Activated naive CD8-positive, alpha-beta T cell treated with anti-CD3 and anti-CD28 coated beads, Interleukin-2, amount 50 U/mL, for 16 hours (primary cell): ENCODE measurements around the gene CABP1.
"Not testable (repeated sequence)": the region's sequence is repeated elsewhere in the genome, so short reads cannot be mapped to it uniquely, and the experiment has no call there.

ENCODE experiments used
- DNase-seq: peaks from one replicate; pipeline ENCODE4 v3.0.0-alpha.2; 2020; ENCODE audit warnings: low read depth, low spot score

The CABP1 gene

GRCh38 chr12:120668091-120668867 is 27.9 kb downstream of the CABP1 start:
- DNase-seq, result no peak

- no peak for DNase-seq
These were observed 28.7 kb downstream of the CABP1 start for GRCh38 chr12:120668868-120669840.

GRCh38 chr12:120670237-120670636 is 29.8 kb downstream of the CABP1 start:
- not testable (repeated sequence) for DNase-seq

GRCh38 chr12:120670667-120671066 is 30.2 kb downstream of the CABP1 start:
- DNase-seq, result no peak

DNA sequence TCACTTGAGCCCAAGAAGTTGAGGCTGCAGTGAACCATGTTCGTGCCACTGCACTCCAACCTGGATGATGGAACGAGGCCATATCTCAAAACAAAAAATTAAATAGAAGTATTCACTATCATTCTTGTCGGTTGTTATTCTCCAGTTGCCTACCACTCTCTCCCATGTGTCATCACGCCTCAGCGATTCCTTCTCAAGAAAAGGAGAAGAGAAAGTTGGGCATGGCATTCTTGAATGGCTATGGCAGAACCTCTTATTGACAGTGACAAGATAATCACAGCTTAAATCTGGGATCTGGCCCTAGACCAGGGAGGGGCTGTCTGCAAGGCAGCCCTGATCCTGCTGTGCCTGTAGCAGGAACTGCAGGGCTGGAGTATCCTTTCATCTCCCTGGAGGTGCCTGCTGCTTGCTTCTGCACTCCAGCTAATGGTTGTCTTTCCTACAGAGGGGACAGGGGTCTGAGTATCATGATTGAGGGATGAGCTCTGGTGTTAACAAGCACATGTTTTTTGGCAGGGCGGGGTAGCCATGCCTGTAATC is 33.7 kb downstream of the CABP1 start:
- DNase-seq, result no peak

- DNase-seq, result no peak
These were observed 37.5 kb downstream of the CABP1 start for GRCh38 chr12:120677765-120678473.

DNA sequence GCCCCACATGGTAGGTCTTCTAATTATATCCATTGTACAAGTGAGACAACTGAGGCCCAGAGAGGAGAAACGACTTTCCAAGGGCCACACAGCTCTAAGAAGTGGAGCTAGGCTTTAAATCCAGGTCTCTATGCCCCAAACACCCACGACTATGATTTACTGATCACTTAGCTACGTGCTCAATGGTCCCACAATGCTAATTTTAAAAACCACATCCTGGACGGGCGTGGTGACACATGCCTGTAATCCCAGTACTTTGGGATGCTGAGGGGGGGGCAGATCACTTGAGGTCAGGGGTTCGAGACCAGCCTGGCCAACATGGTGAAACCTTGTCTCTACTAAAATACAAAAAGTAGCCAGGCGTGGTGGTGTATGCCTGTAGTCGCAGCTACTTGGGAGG is 38.1 kb downstream of the CABP1 start:
- DNase-seq, result no peak

DNA sequence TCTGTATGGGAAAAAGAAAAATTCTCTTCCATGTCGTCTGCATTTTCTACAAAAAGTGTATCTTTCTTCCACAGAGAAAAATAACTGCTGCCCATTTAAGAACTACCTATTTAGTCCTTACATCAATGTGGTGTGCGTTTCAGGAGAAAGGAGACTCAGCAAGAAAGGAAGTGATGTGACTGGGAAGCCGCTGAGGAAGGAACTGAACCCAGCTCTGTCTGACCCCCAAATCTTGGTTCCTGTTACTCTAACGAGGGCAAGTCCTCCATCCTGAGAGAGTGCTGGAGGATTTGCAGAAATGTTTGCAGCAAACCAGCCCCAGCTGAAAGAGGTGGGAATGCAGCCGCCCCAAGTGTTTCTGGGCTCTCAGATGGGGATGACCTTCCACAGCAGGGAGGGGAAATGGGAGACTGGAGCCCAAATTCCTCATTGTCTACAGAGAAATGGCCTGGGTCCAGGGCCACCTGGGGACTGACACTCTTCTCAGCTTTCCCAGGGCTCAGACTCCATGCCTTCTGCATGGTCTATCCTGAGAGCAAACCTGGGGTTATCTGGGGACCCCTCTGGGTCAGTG is 39.8 kb downstream of the CABP1 start:
- DNase-seq, result no peak

- DNase-seq, result no peak
These were observed 44.1 kb downstream of the CABP1 start for GRCh38 chr12:120684523-120684932.

GRCh38 chr12:120685522-120685921 is 45.1 kb downstream of the CABP1 start:
- DNase-seq, result no peak

- DNase-seq, result peak; percentile 91
These were observed 45.8 kb downstream of the CABP1 start for GRCh38 chr12:120686151-120686689.

DNA sequence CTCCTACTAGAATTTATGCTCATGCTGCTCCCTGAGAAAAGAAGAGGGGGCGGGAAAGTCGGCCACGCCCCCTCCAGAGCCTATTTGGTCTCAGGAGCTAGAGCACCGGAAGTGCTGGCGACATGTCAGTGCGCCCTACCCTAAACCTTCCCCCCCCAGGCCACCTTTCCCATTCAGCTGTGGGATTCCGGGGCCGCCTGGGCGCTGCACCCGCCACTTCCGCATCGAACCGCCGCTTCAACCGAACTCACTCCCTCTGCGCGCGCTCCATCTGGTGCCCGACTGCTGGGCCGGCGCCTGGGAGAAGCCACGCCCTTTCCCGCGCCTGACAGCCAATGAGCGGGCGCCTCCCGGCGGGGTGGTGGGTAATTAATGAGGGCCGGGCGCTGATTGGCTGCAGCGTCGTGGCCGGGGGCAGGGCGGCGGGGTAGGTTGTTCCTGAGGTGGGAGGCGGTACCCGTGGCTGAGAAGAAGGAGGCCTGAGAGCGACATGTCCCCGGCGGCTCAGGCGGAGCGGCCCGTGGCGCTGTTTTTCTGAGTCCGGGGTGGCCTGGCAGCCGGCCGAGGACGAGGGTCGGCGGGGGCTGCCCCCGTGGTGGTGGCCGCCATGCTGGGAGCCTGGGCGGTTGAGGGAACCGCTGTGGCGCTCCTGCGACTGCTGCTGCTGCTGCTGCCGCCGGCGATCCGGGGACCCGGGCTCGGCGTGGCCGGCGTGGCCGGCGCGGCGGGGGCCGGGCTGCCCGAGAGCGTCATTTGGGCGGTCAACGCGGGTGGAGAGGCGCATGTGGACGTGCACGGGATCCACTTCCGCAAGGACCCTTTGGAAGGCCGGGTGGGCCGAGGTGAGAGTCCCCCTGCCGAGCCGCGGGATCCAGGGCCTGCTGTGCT is 46.5 kb downstream of the CABP1 start, which contains the start of gene MLEC:
MLEC (plus strand) TSS at position 460 of the 888 bp plus-strand sequence; CDS start at position 608, 148 bp downstream.
- peak; percentile 97 for DNase-seq

- DNase-seq, result no peak
These were observed 47.3 kb downstream of the CABP1 start for GRCh38 chr12:120687578-120688289.

- DNase-seq, result no peak
These were observed 48.2 kb downstream of the CABP1 start for GRCh38 chr12:120688527-120689071.

GRCh38 chr12:120689397-120690082 is 49.1 kb downstream of the CABP1 start:
- DNase-seq, result no peak

DNA sequence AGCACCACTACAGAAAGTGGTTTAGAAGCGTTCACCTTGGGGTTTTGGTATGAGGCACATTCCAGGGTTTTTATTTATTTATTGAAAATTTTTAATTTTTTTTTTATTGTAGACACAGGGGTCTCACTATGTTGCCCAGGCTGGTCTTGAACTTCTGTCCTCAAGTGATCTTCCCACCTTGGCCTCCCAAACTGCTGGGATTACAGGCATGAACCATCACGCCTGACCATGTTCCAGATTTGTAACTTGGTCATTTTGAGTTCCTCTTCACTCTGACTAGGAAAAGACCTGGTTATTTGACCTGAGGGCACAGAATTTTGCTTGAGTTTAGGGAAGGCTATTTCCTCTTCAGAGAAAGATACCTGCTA is 49.6 kb downstream of the CABP1 start:
- no peak for DNase-seq

- no peak for DNase-seq
These were observed 50.6 kb downstream of the CABP1 start for GRCh38 chr12:120690978-120691377.

DNA sequence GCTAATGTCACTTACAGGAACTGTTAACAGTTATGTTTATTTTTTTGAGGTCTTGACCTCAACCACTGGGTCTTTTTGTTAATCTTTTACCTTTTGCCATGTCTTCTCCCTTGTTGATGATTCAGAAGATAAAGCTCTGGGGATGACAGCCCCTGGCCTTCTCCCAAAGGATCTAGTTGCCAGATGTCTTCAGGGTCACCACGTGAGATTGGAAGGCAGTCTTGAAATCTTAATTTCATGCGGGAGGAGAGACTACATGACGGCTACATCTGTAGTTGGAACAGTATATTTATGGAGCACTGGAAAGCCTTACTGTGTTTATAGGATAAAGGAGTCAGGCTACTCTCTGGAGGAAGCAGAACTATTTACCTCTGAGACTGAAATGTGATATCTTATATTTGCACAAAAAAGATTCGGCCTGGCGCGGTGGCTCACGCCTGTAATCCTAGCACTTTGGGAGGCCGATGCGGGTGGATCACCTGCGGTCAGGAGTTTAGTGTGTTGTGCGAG is 52.2 kb downstream of the CABP1 start:
- DNase-seq, result no peak
